ENCODE measurements around the gene GIMAP4. TPM values are rescaled to one million over a fixed set of nuclear protein-coding genes. Genes with fewer than 3 reads are reported as not detected.
"Not testable (repeated sequence)": the region's sequence is repeated elsewhere in the genome, so short reads cannot be mapped to it uniquely, and the experiment has no call there.

The GIMAP4 gene
- total and polyA plus RNA-seq, 9 donors, result 5.4 to 59.3 (median 15.0) TPM

DNA sequence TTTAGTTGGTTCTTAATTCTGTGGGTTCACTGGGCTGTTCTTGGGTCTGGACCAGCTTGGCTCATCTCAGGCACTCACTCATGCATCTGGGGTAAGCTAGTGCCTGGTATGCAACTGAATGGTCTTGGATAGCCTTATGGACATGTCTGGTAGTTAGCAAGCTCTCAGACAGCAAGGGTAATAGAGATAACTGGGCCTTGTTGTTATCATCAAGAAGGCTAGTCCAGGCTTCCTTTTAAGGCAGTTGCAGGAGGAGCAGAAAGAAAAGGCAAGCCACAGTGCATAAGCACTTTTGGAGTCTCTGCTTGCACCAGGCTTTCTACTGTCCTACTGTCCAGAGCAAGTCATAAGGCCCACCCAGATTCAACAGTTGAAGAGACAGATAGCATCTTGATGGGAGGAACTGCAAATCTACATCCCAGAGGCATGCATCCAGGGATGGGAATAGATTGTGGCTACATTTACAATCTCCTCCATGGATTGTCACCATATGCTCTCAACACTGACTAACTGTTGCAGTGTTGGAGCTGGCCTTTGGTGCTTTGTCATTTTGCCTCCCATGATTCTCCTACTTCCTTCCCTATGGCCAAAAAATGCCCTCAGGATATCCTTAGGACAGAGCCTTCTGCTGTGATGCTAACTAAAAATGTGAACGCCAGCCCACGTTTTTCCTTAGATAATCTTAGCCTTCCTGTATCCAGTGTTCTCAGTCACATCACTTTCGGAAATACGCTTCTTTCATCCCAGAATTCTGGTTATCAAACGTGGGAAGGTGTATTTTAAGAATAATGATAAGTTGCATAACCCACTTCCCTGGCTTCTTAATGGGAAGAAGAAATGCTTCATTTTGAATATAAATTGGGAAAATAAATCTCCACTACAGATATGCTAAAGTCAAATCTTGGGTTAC lies 3.6 kb downstream of the GIMAP4 start:
- 72 to 76% (median 76%) methylated on average over 5 of the region's 5 CpGs for WGBS, 3 donors
- H3K27ac ChIP-seq, result no peak overlapping the region
- no peak for DNase-seq

DNA sequence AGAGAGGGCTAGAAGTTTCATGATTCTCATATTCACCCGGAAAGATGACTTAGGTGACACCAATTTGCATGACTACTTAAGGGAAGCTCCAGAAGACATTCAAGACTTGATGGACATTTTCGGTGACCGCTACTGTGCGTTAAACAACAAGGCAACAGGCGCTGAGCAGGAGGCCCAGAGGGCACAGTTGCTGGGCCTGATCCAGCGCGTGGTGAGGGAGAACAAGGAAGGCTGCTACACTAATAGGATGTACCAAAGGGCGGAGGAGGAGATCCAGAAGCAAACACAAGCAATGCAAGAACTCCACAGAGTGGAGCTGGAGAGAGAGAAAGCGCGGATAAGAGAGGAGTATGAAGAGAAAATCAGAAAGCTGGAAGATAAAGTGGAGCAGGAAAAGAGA lies 5.3 kb downstream of the GIMAP4 start:
- Histone ChIP-seq H3K9me3 (no peaks in the 10 kb centered on the region), H3K36me3 (no peaks in the 10 kb centered on the region), H3K27me3 (no peaks in the 10 kb centered on the region), H3K27ac (no peak overlapping the region), H3K4me3 (no peak overlapping the region), H3K4me1 (ENCODE audit: insufficient read depth) (no peaks in the 10 kb centered on the region)
- DNase-seq, result no peak
- WGBS, 3 donors, result 83 to 91% (median 91%) methylated on average over 10 of the region's 10 CpGs
- TF ChIP-seq EP300 (IDR thresholded peaks at IDR 0.05) (no peak), POLR2A (IDR thresholded peaks at IDR 0.05) (no peak)
- TF ChIP-seq, protein P1, sequence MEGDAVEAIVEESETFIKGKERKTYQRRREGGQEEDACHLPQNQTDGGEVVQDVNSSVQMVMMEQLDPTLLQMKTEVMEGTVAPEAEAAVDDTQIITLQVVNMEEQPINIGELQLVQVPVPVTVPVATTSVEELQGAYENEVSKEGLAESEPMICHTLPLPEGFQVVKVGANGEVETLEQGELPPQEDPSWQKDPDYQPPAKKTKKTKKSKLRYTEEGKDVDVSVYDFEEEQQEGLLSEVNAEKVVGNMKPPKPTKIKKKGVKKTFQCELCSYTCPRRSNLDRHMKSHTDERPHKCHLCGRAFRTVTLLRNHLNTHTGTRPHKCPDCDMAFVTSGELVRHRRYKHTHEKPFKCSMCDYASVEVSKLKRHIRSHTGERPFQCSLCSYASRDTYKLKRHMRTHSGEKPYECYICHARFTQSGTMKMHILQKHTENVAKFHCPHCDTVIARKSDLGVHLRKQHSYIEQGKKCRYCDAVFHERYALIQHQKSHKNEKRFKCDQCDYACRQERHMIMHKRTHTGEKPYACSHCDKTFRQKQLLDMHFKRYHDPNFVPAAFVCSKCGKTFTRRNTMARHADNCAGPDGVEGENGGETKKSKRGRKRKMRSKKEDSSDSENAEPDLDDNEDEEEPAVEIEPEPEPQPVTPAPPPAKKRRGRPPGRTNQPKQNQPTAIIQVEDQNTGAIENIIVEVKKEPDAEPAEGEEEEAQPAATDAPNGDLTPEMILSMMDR (IDR thresholded peaks at IDR 0.05), result no peak
- intact Hi-C loops (cut with DNase I), result no loop called here

More for the DNA sequence above, 3.6 kb downstream of the GIMAP4 start:
- TF ChIP-seq POLR2A (IDR thresholded peaks at IDR 0.05) (no peak), EP300 (IDR thresholded peaks at IDR 0.05) (no peak)
- TF ChIP-seq, protein P1 (IDR thresholded peaks at IDR 0.05), result no peak
- H3K27me3 ChIP-seq, result no peaks in the 10 kb centered on the region
- H3K4me3 ChIP-seq, result no peak overlapping the region
- no peaks in the 10 kb centered on the region for H3K4me1 ChIP-seq (ENCODE audit: insufficient read depth)
- no peaks in the 10 kb centered on the region for H3K36me3 ChIP-seq
- intact Hi-C loops (cut with DNase I), result no loop called here
- no peaks in the 10 kb centered on the region for H3K9me3 ChIP-seq

DNA sequence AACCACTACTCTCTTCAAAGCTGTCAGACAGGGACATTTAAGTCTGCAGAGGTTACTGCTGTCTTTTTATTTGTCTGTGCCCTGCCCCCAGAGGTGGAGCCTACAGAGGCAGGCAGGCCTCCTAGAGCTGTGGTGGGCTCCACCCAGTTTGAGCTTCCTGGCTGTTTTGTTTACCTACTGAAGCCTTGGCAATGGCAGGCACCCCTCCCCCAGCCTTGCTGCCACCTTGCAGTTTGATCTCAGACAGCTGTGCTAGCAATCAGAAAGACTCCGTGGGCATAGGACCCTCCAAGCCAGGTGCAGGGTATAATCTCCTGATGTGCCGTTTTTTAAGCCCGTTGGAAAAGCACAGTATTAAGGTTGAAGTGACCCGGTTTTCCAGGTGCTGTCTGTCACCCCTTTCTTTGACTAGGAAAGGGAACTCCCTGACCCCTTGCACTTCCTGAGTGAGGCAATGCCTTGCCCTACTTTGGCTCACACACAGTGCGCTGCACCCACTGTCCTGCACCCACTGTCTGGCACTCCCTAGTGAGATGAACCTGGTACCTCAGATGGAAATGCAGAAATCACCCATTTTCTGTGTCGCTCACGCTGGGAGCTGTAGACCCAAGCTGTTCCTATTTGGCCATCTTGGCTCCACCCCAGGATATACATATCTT lies 12.9 kb downstream of the GIMAP4 start:
- DNase-seq; H3K4me3 ChIP-seq; H3K9me3 ChIP-seq; H3K36me3 ChIP-seq; H3K4me1 ChIP-seq (ENCODE audit: insufficient read depth); intact Hi-C loops (cut with DNase I); H3K27me3 ChIP-seq; H3K27ac ChIP-seq: not testable (repeated sequence)
- 59 to 81% (median 73%) methylated on average over 7 of the region's 7 CpGs for WGBS, 3 donors

DNA sequence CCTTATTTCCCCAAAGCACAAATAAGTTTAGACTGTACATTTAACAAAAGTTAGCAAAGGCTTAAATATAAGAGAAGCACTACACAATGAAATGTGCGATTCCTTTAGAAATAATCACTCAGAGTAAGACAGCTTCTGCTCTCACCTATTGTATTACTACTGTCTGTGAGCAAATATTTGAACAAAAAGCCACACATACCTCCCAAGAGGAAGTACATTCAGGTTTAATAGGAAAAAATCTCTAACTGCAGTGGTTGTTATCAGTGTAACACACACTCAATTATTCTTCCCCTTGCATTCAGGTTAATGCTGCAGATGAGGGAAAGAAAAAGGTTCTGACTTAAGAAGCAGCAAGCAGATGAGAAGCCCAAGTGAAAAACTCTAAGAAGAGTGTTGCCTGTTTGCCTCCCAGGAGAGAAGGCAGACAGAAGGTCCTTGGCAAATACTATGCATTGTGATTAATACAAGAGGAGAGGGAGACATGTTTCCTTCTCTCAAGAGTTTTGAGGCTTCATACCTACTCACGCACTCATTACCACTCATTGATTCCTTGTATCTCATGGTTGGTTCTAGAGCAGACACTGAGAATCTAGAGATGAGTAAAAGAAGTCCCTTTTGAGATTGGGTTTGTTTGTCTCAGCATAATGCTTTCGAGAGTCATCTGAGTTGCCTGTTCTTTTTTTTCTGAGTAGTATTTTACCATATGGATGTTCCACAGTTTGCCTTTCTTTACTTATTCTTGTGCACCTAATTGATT lies 13.6 kb downstream of the GIMAP4 start:
- Histone ChIP-seq H3K4me3 (no peak overlapping the region), H3K4me1 (ENCODE audit: insufficient read depth) (no peaks in the 10 kb centered on the region), H3K27ac (no peak overlapping the region), H3K9me3 (no peaks in the 10 kb centered on the region), H3K27me3 (no peaks in the 10 kb centered on the region), H3K36me3 (no peaks in the 10 kb centered on the region)
- WGBS, 3 donors, result 81 to 87% (median 84%) methylated on average over 3 of the region's 3 CpGs
- intact Hi-C loops (cut with DNase I), result no loop called here
- DNase-seq, result no peak
- TF ChIP-seq, protein P1 (IDR thresholded peaks at IDR 0.05), result no peak
- TF ChIP-seq POLR2A (IDR thresholded peaks at IDR 0.05) (no peak), EP300 (IDR thresholded peaks at IDR 0.05) (no peak)
